HepG2 (cell line): Measurements from ENCODE around the gene PSME3IP1. TPM values are rescaled to one million over a fixed set of nuclear protein-coding genes. Genes with fewer than 3 reads are reported as not detected.

Experiments
- CCDC6 ChIP-seq: sonication (generic); formaldehyde crosslinking; IDR thresholded peaks from 2 replicates; pipeline ENCODE4 v1.8.1; 2022; ENCODE audit warnings: mild to moderate bottlenecking, missing genetic modification reagents, moderate library complexity
- CREM ChIP-seq, 2 experiments: sonication (generic) in 1 of 2; formaldehyde crosslinking in 1 of 2; IDR thresholded peaks; 2 replicates each; pipeline versions ENCODE4 v1.4.0 to v1.6.1; 2016 to 2020; ENCODE audit warnings: antibody characterized with exemption in 1 of 2, mild to moderate bottlenecking in 1 of 2, missing genetic modification reagents in 1 of 2
- HDAC2 ChIP-seq: sonication (generic); formaldehyde crosslinking; IDR thresholded peaks from 2 replicates; pipeline ENCODE4 v1.4.0; 2020; ENCODE audit warnings: missing genetic modification reagents
- HMG20B ChIP-seq: conservative IDR thresholded peaks from 2 replicates; pipeline ENCODE4 v1.6.1; 2016; ENCODE audit warnings: missing genetic modification reagents, missing compliant biosample characterization
- HMGA1 ChIP-seq: sonication (generic); formaldehyde crosslinking; conservative IDR thresholded peaks from 2 replicates; pipeline ENCODE4 v1.4.0; 2020; ENCODE audit warnings: missing genetic modification reagents
- KDM2A ChIP-seq: sonication (generic); formaldehyde crosslinking; IDR thresholded peaks from 2 replicates; pipeline ENCODE4 v1.4.0; 2020; ENCODE audit warnings: low read depth, missing genetic modification reagents, borderline replicate concordance
- PAF1 ChIP-seq: IDR thresholded peaks from 2 replicates; pipeline ENCODE4 v1.6.1; 2016; ENCODE audit warnings: missing genetic modification reagents, missing compliant biosample characterization
- SNAI1 ChIP-seq: sonication (generic); formaldehyde crosslinking; IDR thresholded peaks from 2 replicates; pipeline ENCODE4 v1.5.0; 2020; ENCODE audit warnings: mild to moderate bottlenecking, missing genetic modification reagents, borderline replicate concordance
- SRF ChIP-seq: IDR thresholded peaks from 2 replicates; pipeline ENCODE4 v1.6.1; 2011; ENCODE audit warnings: mild to moderate bottlenecking, low read depth, low read length, moderate library complexity
- SYNCRIP ChIP-seq: fragments of 200-400 bp; formaldehyde crosslinking; IDR thresholded peaks from 2 replicates; pipeline ENCODE4 v1.6.1; 2018; ENCODE audit warnings: mild to moderate bottlenecking, low read depth, low read length; ENCODE audit not compliant: insufficient read depth
- TRIM24 ChIP-seq: sonication (generic); formaldehyde crosslinking; IDR thresholded peaks from 2 replicates; pipeline ENCODE4 v1.8.0; 2022; ENCODE audit warnings: mild to moderate bottlenecking, missing genetic modification reagents
- ZIK1 ChIP-seq: sonication (generic); formaldehyde crosslinking; IDR thresholded peaks from 2 replicates; pipeline ENCODE4 v1.5.0; 2020; ENCODE audit warnings: mild to moderate bottlenecking, low read depth, missing genetic modification reagents, borderline replicate concordance
- ZMYM2 ChIP-seq: sonication (generic); formaldehyde crosslinking; IDR thresholded peaks from 2 replicates; pipeline ENCODE4 v1.8.0; 2022; ENCODE audit warnings: mild to moderate bottlenecking, missing genetic modification reagents
- ZNF484 ChIP-seq: sonication (generic); formaldehyde crosslinking; IDR thresholded peaks from 2 replicates; pipeline ENCODE4 v1.5.1; 2020; ENCODE audit warnings: mild to moderate bottlenecking, low read depth, missing genetic modification reagents, borderline replicate concordance
- ZNF773 ChIP-seq: sonication (generic); formaldehyde crosslinking; IDR thresholded peaks from 2 replicates; pipeline ENCODE4 v1.4.0; 2020; ENCODE audit warnings: missing genetic modification reagents, borderline replicate concordance
- polyA plus RNA-seq, 8 experiments: library from polyadenylated mRNA; depleted of rRNA in 3 of 8; stranded (reverse) in 7 of 8; unstranded in 1 of 8; fragments of >200 nt; fragmentation: Illumina TruSeq in 4 of 8; extraction: Trizol in 4 of 8; gene quantifications; 2 replicates each; pipeline versions ENCODE4 v1.2.1 to v1.2.3, GENCODE V29; 2011 to 2016; ENCODE audit warnings: low read depth in 4 of 8, missing spikeins in 1 of 8, mixed read lengths in 1 of 8; ENCODE audit not compliant: insufficient read depth in 1 of 8
- total RNA-seq, 5 experiments: library from RNA; depleted of rRNA; stranded (reverse); fragments of >200 nt; fragmentation: Illumina TruSeq; extraction: Trizol; gene quantifications; 2 replicates each; pipeline ENCODE4 v1.2.3, GENCODE V29; 2016; ENCODE audit warnings: low read depth in 1 of 5
- TF ChIP-seq, protein P1 (sequence below): conservative IDR thresholded peaks from 2 replicates; pipeline ENCODE4 v1.6.1; 2018; ENCODE audit warnings: missing genetic modification reagents
- TF ChIP-seq, protein P2 (sequence below): sonication (generic); formaldehyde crosslinking; conservative IDR thresholded peaks from 2 replicates; pipeline ENCODE4 v1.4.0; 2020; ENCODE audit warnings: missing genetic modification reagents
- TF ChIP-seq, protein P3 (sequence below): IDR thresholded peaks from 2 replicates; pipeline ENCODE4 v1.6.1; 2016; ENCODE audit warnings: low read depth
- TF ChIP-seq, protein P4 (sequence below): sonication (generic); formaldehyde crosslinking; IDR thresholded peaks from 2 replicates; pipeline ENCODE4 v1.9.0; 2021; ENCODE audit warnings: missing genetic modification reagents, mild to moderate bottlenecking, borderline replicate concordance
- TF ChIP-seq, protein P5 (sequence below): sonication (generic); formaldehyde crosslinking; IDR thresholded peaks from 2 replicates; pipeline ENCODE4 v1.4.0; 2020; ENCODE audit warnings: missing genetic modification reagents

Gene PSME3IP1
- total and polyA plus RNA-seq, 2 of the 13 experiments (the other 11 are each of a cell fraction or from before 2014, with no cell fraction given), result 90.8 to 99.8 TPM

DNA sequence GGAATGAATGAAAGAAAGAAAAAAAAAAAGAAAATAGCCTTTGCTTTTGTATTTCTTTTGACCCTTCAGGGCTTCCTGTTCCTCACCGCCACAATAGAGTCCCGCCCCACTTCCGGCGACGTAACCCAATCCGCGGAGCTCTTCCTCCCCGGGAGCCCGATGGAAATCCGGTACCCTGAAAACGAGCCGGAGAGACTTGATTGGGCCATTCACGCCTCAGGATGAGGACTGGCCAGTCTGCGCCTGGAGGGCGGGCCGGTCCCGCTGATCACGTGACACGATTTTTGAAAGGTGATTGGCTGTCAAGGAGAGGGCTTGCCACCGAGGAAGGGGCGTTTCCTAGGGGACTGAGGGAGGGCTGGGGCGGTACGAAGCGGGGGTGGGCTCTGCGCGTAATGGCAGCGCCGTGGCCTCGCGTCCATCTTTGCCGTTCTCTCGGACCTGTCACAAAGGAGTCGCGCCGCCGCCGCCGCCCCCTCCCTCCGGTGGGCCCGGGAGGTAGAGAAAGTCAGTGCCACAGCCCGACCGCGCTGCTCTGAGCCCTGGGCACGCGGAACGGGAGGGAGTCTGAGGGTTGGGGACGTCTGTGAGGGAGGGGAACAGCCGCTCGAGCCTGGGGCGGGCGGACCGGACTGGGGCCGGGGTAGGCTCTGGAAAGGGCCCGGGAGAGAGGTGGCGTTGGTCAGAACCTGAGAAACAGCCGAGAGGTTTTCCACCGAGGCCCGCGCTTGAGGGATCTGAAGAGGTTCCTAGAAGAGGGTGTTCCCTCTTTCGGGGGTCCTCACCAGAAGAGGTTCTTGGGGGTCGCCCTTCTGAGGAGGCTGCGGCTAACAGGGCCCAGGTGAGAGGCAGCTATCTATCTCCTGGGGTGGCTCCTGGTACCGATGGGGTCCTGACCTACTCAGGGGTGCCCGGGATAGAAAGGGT lies at the start of gene PSME3IP1, which contains the start of gene RSPRY1 (continued):
- no peak for TF ChIP-seq HMG20B
- TF ChIP-seq, protein P1, sequence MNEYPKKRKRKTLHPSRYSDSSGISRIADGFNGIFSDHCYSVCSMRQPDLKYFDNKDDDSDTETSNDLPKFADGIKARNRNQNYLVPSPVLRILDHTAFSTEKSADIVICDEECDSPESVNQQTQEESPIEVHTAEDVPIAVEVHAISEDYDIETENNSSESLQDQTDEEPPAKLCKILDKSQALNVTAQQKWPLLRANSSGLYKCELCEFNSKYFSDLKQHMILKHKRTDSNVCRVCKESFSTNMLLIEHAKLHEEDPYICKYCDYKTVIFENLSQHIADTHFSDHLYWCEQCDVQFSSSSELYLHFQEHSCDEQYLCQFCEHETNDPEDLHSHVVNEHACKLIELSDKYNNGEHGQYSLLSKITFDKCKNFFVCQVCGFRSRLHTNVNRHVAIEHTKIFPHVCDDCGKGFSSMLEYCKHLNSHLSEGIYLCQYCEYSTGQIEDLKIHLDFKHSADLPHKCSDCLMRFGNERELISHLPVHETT (CRISPR knock-in tag), result peak; percentile 68; the same call in 1 of the 2 replicates
- TF ChIP-seq, protein P2, sequence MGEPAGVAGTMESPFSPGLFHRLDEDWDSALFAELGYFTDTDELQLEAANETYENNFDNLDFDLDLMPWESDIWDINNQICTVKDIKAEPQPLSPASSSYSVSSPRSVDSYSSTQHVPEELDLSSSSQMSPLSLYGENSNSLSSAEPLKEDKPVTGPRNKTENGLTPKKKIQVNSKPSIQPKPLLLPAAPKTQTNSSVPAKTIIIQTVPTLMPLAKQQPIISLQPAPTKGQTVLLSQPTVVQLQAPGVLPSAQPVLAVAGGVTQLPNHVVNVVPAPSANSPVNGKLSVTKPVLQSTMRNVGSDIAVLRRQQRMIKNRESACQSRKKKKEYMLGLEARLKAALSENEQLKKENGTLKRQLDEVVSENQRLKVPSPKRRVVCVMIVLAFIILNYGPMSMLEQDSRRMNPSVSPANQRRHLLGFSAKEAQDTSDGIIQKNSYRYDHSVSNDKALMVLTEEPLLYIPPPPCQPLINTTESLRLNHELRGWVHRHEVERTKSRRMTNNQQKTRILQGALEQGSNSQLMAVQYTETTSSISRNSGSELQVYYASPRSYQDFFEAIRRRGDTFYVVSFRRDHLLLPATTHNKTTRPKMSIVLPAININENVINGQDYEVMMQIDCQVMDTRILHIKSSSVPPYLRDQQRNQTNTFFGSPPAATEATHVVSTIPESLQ (CRISPR knock-in tag), result no peak; the same call in 1 of the 2 replicates
- peak; percentile 89; the same call in 1 of the 2 replicates for TF ChIP-seq ZIK1 (CRISPR knock-in tag)
- TF ChIP-seq SYNCRIP, result no peak
- no peak for TF ChIP-seq PAF1 (CRISPR knock-in tag)
- no peak for TF ChIP-seq ZMYM2 (CRISPR knock-in tag)
- TF ChIP-seq TRIM24, result no peak
- no peak for TF ChIP-seq ZNF773
- TF ChIP-seq SRF, result no peak
- TF ChIP-seq CREM (IDR thresholded peaks at IDR 0.05), result peak; percentile 83
- TF ChIP-seq CREM (CRISPR knock-in tag; IDR thresholded peaks at IDR 0.05), result no peak
- TF ChIP-seq SNAI1 (CRISPR knock-in tag), result no peak
- TF ChIP-seq, protein P3, sequence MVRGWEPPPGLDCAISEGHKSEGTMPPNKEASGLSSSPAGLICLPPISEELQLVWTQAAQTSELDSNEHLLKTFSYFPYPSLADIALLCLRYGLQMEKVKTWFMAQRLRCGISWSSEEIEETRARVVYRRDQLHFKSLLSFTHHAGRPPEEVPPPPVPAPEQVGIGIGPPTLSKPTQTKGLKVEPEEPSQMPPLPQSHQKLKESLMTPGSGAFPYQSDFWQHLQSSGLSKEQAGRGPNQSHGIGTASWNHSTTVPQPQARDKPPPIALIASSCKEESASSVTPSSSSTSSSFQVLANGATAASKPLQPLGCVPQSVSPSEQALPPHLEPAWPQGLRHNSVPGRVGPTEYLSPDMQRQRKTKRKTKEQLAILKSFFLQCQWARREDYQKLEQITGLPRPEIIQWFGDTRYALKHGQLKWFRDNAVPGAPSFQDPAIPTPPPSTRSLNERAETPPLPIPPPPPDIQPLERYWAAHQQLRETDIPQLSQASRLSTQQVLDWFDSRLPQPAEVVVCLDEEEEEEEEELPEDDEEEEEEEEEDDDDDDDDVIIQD (CRISPR knock-in tag), result peak; percentile 81
- TF ChIP-seq, protein P4, sequence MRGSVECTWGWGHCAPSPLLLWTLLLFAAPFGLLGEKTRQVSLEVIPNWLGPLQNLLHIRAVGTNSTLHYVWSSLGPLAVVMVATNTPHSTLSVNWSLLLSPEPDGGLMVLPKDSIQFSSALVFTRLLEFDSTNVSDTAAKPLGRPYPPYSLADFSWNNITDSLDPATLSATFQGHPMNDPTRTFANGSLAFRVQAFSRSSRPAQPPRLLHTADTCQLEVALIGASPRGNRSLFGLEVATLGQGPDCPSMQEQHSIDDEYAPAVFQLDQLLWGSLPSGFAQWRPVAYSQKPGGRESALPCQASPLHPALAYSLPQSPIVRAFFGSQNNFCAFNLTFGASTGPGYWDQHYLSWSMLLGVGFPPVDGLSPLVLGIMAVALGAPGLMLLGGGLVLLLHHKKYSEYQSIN (CRISPR knock-in tag), result no peak
- TF ChIP-seq HMGA1, result no peak
- TF ChIP-seq KDM2A, result peak; percentile 81
- TF ChIP-seq ZNF484 (CRISPR knock-in tag), result no peak
- TF ChIP-seq, protein P5, sequence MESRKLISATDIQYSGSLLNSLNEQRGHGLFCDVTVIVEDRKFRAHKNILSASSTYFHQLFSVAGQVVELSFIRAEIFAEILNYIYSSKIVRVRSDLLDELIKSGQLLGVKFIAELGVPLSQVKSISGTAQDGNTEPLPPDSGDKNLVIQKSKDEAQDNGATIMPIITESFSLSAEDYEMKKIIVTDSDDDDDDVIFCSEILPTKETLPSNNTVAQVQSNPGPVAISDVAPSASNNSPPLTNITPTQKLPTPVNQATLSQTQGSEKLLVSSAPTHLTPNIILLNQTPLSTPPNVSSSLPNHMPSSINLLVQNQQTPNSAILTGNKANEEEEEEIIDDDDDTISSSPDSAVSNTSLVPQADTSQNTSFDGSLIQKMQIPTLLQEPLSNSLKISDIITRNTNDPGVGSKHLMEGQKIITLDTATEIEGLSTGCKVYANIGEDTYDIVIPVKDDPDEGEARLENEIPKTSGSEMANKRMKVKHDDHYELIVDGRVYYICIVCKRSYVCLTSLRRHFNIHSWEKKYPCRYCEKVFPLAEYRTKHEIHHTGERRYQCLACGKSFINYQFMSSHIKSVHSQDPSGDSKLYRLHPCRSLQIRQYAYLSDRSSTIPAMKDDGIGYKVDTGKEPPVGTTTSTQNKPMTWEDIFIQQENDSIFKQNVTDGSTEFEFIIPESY (CRISPR knock-in tag), result peak; percentile 48; the same call in 1 of the 2 replicates
- TF ChIP-seq HDAC2 (CRISPR knock-in tag), result peak; percentile 79
- no peak; the same call in 1 of the 2 replicates for TF ChIP-seq CCDC6 (CRISPR knock-in tag)
